HepG2 (cell line): ENCODE results near the gene SUMO4. TPM values are rescaled to one million over a fixed set of nuclear protein-coding genes. Genes with fewer than 3 reads are reported as not detected.

Experiments used
- ATF6 ChIP-seq: sonication (generic); formaldehyde crosslinking; conservative IDR thresholded peaks from 2 replicates; pipeline ENCODE4 v1.4.0; 2020; ENCODE audit warnings: missing genetic modification reagents
- MED1 ChIP-seq: sonication (generic); formaldehyde crosslinking; IDR thresholded peaks from 2 replicates; pipeline ENCODE4 v1.4.0; 2020; ENCODE audit warnings: missing genetic modification reagents
- NFE2L2 ChIP-seq: fragments of 150-350 bp; IDR thresholded peaks from 2 replicates; pipeline ENCODE4 v1.6.1; 2014; ENCODE audit warnings: low read length
- POLR2A ChIP-seq, 2 experiments: IDR thresholded peaks; 2 replicates each; pipeline ENCODE4 v1.6.1; 2011; ENCODE audit warnings: low read depth in 2 of 2, low read length in 2 of 2, mild to moderate bottlenecking in 1 of 2, moderate library complexity in 1 of 2; ENCODE audit not compliant: insufficient read depth in 1 of 2
- RXRB ChIP-seq: IDR thresholded peaks from 2 replicates; pipeline ENCODE4 v1.6.1; 2016; ENCODE audit warnings: borderline replicate concordance, missing genetic modification reagents, missing compliant biosample characterization
- ZNF138 ChIP-seq: sonication (generic); formaldehyde crosslinking; IDR thresholded peaks from 2 replicates; pipeline ENCODE4 v1.5.0; 2020; ENCODE audit warnings: mild to moderate bottlenecking, low read depth, missing genetic modification reagents
- ZNF17 ChIP-seq: sonication (generic); formaldehyde crosslinking; IDR thresholded peaks from 2 replicates; pipeline ENCODE4 v1.5.0; 2020; ENCODE audit warnings: mild to moderate bottlenecking, missing genetic modification reagents
- ZNF556 ChIP-seq: sonication (generic); formaldehyde crosslinking; IDR thresholded peaks from 2 replicates; pipeline ENCODE4 v1.4.0; 2020; ENCODE audit warnings: mild to moderate bottlenecking, missing genetic modification reagents, borderline replicate concordance
- ZNF687 ChIP-seq: sonication (generic); formaldehyde crosslinking; IDR thresholded peaks from 2 replicates; pipeline ENCODE4 v1.5.1; 2020; ENCODE audit warnings: mild to moderate bottlenecking, missing genetic modification reagents, moderate library complexity
- ZSCAN9 ChIP-seq: IDR thresholded peaks from 2 replicates; pipeline ENCODE4 v1.6.1; 2016; ENCODE audit warnings: borderline replicate concordance
- polyA plus RNA-seq, 8 experiments: library from polyadenylated mRNA; depleted of rRNA in 3 of 8; stranded (reverse) in 7 of 8; unstranded in 1 of 8; fragments of >200 nt; fragmentation: Illumina TruSeq in 4 of 8; extraction: Trizol in 4 of 8; gene quantifications; 2 replicates each; pipeline versions ENCODE4 v1.2.1 to v1.2.3, GENCODE V29; 2011 to 2016; ENCODE audit warnings: low read depth in 4 of 8, missing spikeins in 1 of 8, mixed read lengths in 1 of 8; ENCODE audit not compliant: insufficient read depth in 1 of 8
- total RNA-seq, 5 experiments: library from RNA; depleted of rRNA; stranded (reverse); fragments of >200 nt; fragmentation: Illumina TruSeq; extraction: Trizol; gene quantifications; 2 replicates each; pipeline ENCODE4 v1.2.3, GENCODE V29; 2016; ENCODE audit warnings: low read depth in 1 of 5

SUMO4 gene
- total and polyA plus RNA-seq, 2 of the 13 experiments (the other 11 are each of a cell fraction or from before 2014, with no cell fraction given): 0.22 to 1.2 TPM

DNA sequence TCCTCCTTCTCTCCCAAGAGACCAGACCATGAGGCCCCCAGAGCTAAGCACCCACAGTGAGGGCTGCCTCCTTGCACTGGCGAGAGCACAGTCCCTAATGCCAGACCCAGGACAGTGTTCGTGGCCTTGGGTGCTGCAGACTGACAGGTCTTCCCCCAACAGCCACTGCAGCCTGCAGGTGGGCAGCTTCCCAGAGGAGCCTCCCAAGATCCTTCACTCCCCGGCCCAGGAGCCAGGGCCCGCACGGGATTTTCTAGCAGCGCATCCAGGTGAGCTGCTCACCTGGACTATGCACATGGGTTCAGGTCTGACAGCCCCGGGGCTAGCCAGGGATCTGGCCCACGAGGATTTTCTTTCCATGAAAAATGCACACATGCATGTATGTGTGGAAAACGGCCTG is 41.7 kb downstream of the SUMO4 start (continued):
- TF ChIP-seq NFE2L2 (no peak), ZSCAN9 (no peak), MED1 (CRISPR knock-in tag) (no peak; the same call in 1 of the 2 replicates), ZNF556 (no peak), ZNF138 (CRISPR knock-in tag) (no peak), POLR2A (IDR thresholded peaks at IDR 0.05; ENCODE audit: insufficient read depth in 1 of 2, low read depth in 2 of 2, low read length in 2 of 2) (0 out of 4 replicates have a peak, but pooled peaks of 1 of the 2 experiments have one; percentile 25), RXRB (CRISPR knock-in tag) (no peak), ZNF17 (CRISPR knock-in tag) (no peak), ATF6 (no peak), ZNF687 (CRISPR knock-in tag) (peak; percentile 39)
